Anterior cingulate cortex (tissue), 58 donors: ENCODE data around the gene TTLL11.
A peak's percentile ranks its signal among the peaks of the same experiment; 100 is the strongest.
"Not testable (repeated sequence)": the region's sequence is repeated elsewhere in the genome, so short reads cannot be mapped to it uniquely, and the experiment has no call there.

ENCODE experiments used
- DNase-seq, 58 donors: peaks; one replicate each; lab custom pipeline; 2025; lab: John Stamatoyannopoulos, UW

The TTLL11 gene

GRCh38 chr9:122016744-122017143, 76.4 kb downstream of the TTLL11 start:
- peak in 25 of 58 donors; percentile 12 to 52 (median 28) for DNase-seq

- DNase-seq = no peak
These were observed 76.8 kb downstream of the TTLL11 start for GRCh38 chr9:122016309-122016708.

- no peak for DNase-seq
These were observed 77.8 kb downstream of the TTLL11 start for GRCh38 chr9:122015170-122015821.

- DNase-seq = no peak
These were observed 81.2 kb downstream of the TTLL11 start for GRCh38 chr9:122011818-122012498.

- no peak for DNase-seq
These were observed 84.5 kb downstream of the TTLL11 start for GRCh38 chr9:122008559-122008958.

- no peak for DNase-seq
These were observed 85.3 kb downstream of the TTLL11 start for GRCh38 chr9:122007837-122008236.

- no peak for DNase-seq
These were observed 87.5 kb downstream of the TTLL11 start for GRCh38 chr9:122005597-122005996.

- DNase-seq = no peak
These were observed 88.5 kb downstream of the TTLL11 start for GRCh38 chr9:122004589-122004988.

GRCh38 chr9:122001491-122002201, 91.5 kb downstream of the TTLL11 start:
- DNase-seq = peak in 3 of 58 donors; percentile 13 to 48 (median 35)

GRCh38 chr9:122000526-122000925, 92.6 kb downstream of the TTLL11 start:
- DNase-seq = not testable (repeated sequence)

- no peak for DNase-seq
These were observed 93.6 kb downstream of the TTLL11 start for GRCh38 chr9:121999556-121999955.

GRCh38 chr9:121998513-121999049, 94.5 kb downstream of the TTLL11 start:
- no peak for DNase-seq

GRCh38 chr9:121997791-121998190, 95.3 kb downstream of the TTLL11 start:
- DNase-seq = no peak

- no peak for DNase-seq
These were observed 96.3 kb downstream of the TTLL11 start for GRCh38 chr9:121996783-121997182.

- DNase-seq = no peak
These were observed 97.1 kb downstream of the TTLL11 start for GRCh38 chr9:121995997-121996396.

- DNase-seq = peak in 33 of 58 donors; percentile 13 to 78 (median 44)
These were observed 100.4 kb downstream of the TTLL11 start for GRCh38 chr9:121992571-121993212.

- no peak for DNase-seq
These were observed 101.8 kb downstream of the TTLL11 start for GRCh38 chr9:121991307-121991661.

GRCh38 chr9:121990600-121991306, 102.4 kb downstream of the TTLL11 start:
- DNase-seq = no peak

- DNase-seq = no peak
These were observed 104.1 kb downstream of the TTLL11 start for GRCh38 chr9:121989010-121989409.

GRCh38 chr9:121987314-121987713, 105.8 kb downstream of the TTLL11 start:
- no peak for DNase-seq
